BE2C (cell line): ENCODE measurements around the gene NAPSA.
"Not testable (repeated sequence)": the region's sequence is repeated elsewhere in the genome, so short reads cannot be mapped to it uniquely, and the experiment has no call there.

Source experiments
- DNase-seq: peaks from one replicate; pipeline ENCODE4 v3.0.0-alpha.2; 2020
- H3K27me3 ChIP-seq: fragments of 250-450 bp; sonication (Bioruptor Pico); 2 replicates; pipeline ENCODE4 v1.5.1; 2020; ENCODE audit warnings: mild to moderate bottlenecking
- H3K36me3 ChIP-seq: fragments of 250-450 bp; sonication (Bioruptor Pico); 2 replicates; pipeline ENCODE4 v1.5.1; 2020; ENCODE audit warnings: mild to moderate bottlenecking
- H3K4me1 ChIP-seq: fragments of 250-450 bp; sonication (Bioruptor Pico); 2 replicates; pipeline ENCODE4 v1.5.1; 2020
- H3K4me3 ChIP-seq: 2 replicates; pipeline ENCODE4 v1.5.1; 2011; ENCODE audit warnings: low read depth, low read length
- H3K9me3 ChIP-seq: fragments of 250-450 bp; sonication (Bioruptor Pico); 2 replicates; pipeline ENCODE4 v1.5.1; 2020
- CTCF ChIP-seq: IDR thresholded peaks from 2 replicates; pipeline ENCODE4 v1.5.1; 2012; ENCODE audit warnings: mild to moderate bottlenecking, low read depth, low read length

NAPSA gene

DNA sequence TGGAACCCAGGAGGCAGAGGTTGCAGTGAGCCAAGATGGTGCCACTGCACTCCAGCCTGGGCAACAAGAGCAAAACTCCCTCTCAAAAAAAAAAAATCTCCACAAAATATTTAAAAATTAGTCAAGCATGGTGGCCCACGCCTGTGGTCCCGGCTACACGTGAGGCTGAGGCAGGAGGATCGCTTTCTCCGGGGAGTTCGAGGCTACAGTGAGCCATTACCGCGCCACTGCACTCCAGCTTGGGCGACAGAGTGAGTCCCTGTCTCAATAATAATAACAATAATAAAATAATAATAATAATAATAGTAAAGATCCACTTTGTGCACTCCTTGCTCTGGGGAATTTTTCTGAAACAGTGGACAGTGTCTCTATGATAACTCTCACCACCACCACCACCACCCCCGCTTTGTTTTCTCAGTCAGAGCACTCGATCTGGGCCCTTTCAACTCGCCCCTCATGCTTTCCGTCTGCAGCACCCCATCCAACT lies 8.7 kb downstream of the NAPSA start:
- no peak overlapping the region for H3K4me3 ChIP-seq

GRCh38 chr19:50353487-50353880 lies 12.0 kb downstream of the NAPSA start:
- not testable (repeated sequence) for H3K4me3 ChIP-seq, H3K4me1 ChIP-seq, H3K27me3 ChIP-seq, H3K36me3 ChIP-seq, DNase-seq, H3K9me3 ChIP-seq

More for the DNA sequence above, 8.7 kb downstream of the NAPSA start:
- Histone ChIP-seq H3K9me3 (no peaks in the 10 kb centered on the region), H3K36me3 (no peaks in the 10 kb centered on the region), H3K27me3 (no peaks in the 10 kb centered on the region), H3K4me1 (no peaks in the 10 kb centered on the region)
- DNase-seq: no peak
- TF ChIP-seq CTCF: no peak

DNA sequence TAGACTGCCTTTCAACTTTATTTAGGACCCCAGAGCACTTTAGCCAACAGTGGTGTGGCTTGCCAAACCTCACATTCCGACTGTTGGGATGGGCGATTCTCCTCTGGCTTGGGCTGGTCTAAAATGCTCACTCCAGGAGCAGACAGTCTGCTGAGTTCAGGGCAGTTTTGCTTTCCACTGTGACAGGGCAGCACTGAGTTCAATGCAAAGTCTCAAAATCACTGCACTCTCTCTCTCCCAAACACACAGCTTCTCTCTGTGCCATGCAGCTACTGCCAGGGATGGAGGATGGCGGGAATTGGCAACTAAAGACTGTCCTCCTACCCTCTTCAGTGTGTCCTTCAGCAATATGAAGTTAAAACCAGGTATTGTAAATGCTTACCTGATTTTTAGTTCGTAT lies 13.2 kb downstream of the NAPSA start:
- no peak for TF ChIP-seq CTCF
- no peaks in the 10 kb centered on the region for H3K9me3 ChIP-seq
- no peaks in the 10 kb centered on the region for H3K27me3 ChIP-seq
- H3K4me1 ChIP-seq: no peaks in the 10 kb centered on the region
- no peak for DNase-seq
- no peak overlapping the region for H3K4me3 ChIP-seq
- H3K36me3 ChIP-seq: no peaks in the 10 kb centered on the region

DNA sequence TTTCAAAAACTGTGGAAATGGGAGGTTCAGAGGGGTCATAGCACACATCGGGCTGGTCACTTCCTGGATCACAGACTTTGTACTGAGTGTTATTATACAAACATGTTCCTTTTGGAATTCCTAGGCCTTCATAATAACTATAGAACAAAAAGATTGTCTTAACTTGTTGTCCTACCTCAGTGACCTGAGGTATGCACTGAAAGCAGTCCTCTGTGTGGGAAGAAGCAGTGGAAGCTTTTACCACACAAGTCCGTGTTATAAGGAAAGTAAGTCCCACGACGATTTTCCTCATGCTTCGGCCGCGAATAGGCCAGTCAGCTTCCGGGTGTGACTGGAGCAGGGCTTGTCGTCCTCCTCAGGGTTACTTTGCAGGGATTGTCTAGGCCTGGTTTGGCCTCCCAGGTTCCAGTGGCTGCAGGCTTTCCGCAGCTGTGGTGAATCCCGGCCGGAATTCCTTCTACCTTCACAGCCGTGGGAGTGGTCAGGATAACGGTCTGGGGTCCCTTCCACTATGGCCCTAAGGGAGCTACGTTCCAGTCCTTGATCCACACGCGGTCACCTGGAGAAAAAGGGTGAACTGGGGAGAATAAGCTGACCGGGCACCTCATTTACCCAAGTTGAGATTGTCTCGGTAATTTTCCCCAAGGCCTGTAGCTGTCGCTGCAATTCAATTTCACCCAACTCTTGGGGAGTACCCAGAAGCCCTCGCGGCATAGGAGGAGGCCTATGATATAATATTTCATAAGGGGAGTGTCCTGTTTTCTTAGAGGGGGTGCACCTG lies 16.0 kb downstream of the NAPSA start:
- Histone ChIP-seq H3K36me3 (no peaks in the 10 kb centered on the region), H3K4me1 (no peaks in the 10 kb centered on the region), H3K27me3 (no peaks in the 10 kb centered on the region), H3K4me3 (no peak overlapping the region), H3K9me3 (no peaks in the 10 kb centered on the region)
- no peak for DNase-seq
- no peak for TF ChIP-seq CTCF

GRCh38 chr19:50347089-50347581 lies 18.3 kb downstream of the NAPSA start:
- H3K4me1 ChIP-seq, H3K9me3 ChIP-seq, H3K27me3 ChIP-seq, H3K4me3 ChIP-seq, DNase-seq, H3K36me3 ChIP-seq: not testable (repeated sequence)

DNA sequence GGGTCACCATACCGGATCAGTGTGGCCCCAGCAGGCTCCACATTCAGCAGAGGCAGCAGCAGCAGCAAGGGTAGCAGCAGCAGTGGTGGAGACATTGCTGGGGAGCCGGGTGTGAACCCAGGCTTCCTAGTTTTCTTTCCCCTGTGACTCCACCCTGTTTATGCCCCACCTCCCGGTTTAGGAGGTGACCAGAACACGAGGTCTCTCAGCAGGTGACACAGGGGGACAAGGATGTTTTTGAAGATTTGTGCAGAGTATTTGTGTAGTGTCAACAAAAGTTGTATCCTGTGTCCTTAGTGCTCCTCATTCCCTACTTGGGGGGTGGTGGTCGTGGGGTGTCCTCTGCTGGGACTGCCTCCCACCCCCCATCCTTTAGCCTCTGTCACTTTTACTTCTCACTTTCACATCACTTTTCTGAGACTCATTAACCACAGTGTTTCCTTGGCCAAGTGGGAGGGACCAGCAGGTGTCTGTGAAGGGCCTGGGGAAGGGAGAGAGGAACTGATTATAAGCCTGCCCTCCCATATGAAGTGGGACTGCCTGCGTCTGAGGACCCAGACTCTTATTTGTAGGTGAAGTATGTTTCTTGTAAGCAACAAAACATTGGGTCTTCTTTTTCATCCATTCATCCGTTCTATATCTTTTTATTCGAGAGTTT lies 20.6 kb downstream of the NAPSA start:
- no peak overlapping the region for H3K4me3 ChIP-seq
- H3K36me3 ChIP-seq: no peaks in the 10 kb centered on the region
- no peaks in the 10 kb centered on the region for H3K4me1 ChIP-seq
- H3K9me3 ChIP-seq: no peaks in the 10 kb centered on the region
- H3K27me3 ChIP-seq: no peaks in the 10 kb centered on the region
- DNase-seq: no peak
- no peak for TF ChIP-seq CTCF

- TF ChIP-seq CTCF: no peak
- Histone ChIP-seq H3K4me1 (no peaks in the 10 kb centered on the region), H3K9me3 (no peaks in the 10 kb centered on the region), H3K36me3 (no peaks in the 10 kb centered on the region), H3K27me3 (no peaks in the 10 kb centered on the region), H3K4me3 (no peak overlapping the region)
- DNase-seq: no peak
Observed at GRCh38 chr19:50341091-50341564, 24.3 kb downstream of the NAPSA start.
